Activated CD4-positive, CD25-positive, alpha-beta regulatory T cell (primary cell): ENCODE measurements around the gene KIF1B.
A peak's percentile ranks its signal among the peaks of the same experiment; 100 is the strongest.
"Not testable (repeated sequence)": the region's sequence is repeated elsewhere in the genome, so short reads cannot be mapped to it uniquely, and the experiment has no call there.

ENCODE experiments used
- DNase-seq, 4 experiments: peaks; one replicate each; lab custom pipeline; 2025; lab: John Stamatoyannopoulos, UW

The KIF1B gene

GRCh38 chr1:10387677-10388386, 177.5 kb downstream of the KIF1B start:
- DNase-seq, result no peak

- no peak for DNase-seq
These were observed 178.0 kb downstream of the KIF1B start for GRCh38 chr1:10388387-10388715.

- DNase-seq, result no peak
These were observed 179.1 kb downstream of the KIF1B start for GRCh38 chr1:10389271-10389973.

GRCh38 chr1:10396870-10397269, 186.5 kb downstream of the KIF1B start:
- DNase-seq, result no peak

GRCh38 chr1:10398278-10398733, 187.9 kb downstream of the KIF1B start:
- DNase-seq, result no peak

- peak; percentile 94 to 97 (median 96) for DNase-seq
These were observed 188.5 kb downstream of the KIF1B start, which contains the start of gene PGD for GRCh38 chr1:10398734-10399443. PGD (plus strand) TSS chr1:10399064; CDS start chr1:10399118, 54 bp downstream.

- DNase-seq, result no peak
These were observed 189.1 kb downstream of the KIF1B start for GRCh38 chr1:10399444-10399941.

GRCh38 chr1:10400013-10400412, 189.6 kb downstream of the KIF1B start:
- no peak for DNase-seq

GRCh38 chr1:10401281-10401680, 190.9 kb downstream of the KIF1B start:
- no peak for DNase-seq

- DNase-seq, result no peak
These were observed 192.4 kb downstream of the KIF1B start for GRCh38 chr1:10402729-10403274.

- DNase-seq, result no peak
These were observed 196.8 kb downstream of the KIF1B start for GRCh38 chr1:10407201-10407600.

- no peak for DNase-seq
These were observed 205.0 kb downstream of the KIF1B start for GRCh38 chr1:10415211-10415930.

- not testable (repeated sequence) for DNase-seq
These were observed 205.6 kb downstream of the KIF1B start for GRCh38 chr1:10415967-10416366.

- DNase-seq, result not testable (repeated sequence)
These were observed 208.4 kb downstream of the KIF1B start for GRCh38 chr1:10418741-10419140.

GRCh38 chr1:10419351-10419750, 209.0 kb downstream of the KIF1B start:
- no peak for DNase-seq

- no peak for DNase-seq
These were observed 211.3 kb downstream of the KIF1B start for GRCh38 chr1:10421637-10422036.

- no peak for DNase-seq
These were observed 213.7 kb downstream of the KIF1B start for GRCh38 chr1:10424034-10424433.

GRCh38 chr1:10424651-10425050, 214.3 kb downstream of the KIF1B start:
- DNase-seq, result no peak

- DNase-seq, result not testable (repeated sequence)
These were observed 215.6 kb downstream of the KIF1B start for GRCh38 chr1:10425826-10426534.

GRCh38 chr1:10426535-10426848, 216.1 kb downstream of the KIF1B start:
- DNase-seq, result not testable (repeated sequence)

- no peak for DNase-seq
These were observed 218.6 kb downstream of the KIF1B start for GRCh38 chr1:10428984-10429383.
